Muscle layer of duodenum (tissue), 2 donors: ENCODE results near the gene PGLYRP1.
A peak's percentile ranks its signal among the peaks of the same experiment; 100 is the strongest.

Experiments
- H3K27ac ChIP-seq: one replicate; pipeline ENCODE4 v1.7.0; 2013; ENCODE audit warnings: mild to moderate bottlenecking, low read length
- H3K27me3 ChIP-seq: one replicate; pipeline ENCODE4 v1.7.0; 2013; ENCODE audit warnings: low read depth, mild to moderate bottlenecking, control low read depth, low read length
- H3K36me3 ChIP-seq, 2 donors: one replicate each; pipeline ENCODE4 v1.7.0; 2013; ENCODE audit warnings: low read length in 2 of 2, control low read depth in 1 of 2, mild to moderate bottlenecking in 1 of 2; ENCODE audit not compliant: insufficient read depth in 2 of 2, control insufficient read depth in 1 of 2
- H3K4me1 ChIP-seq, 2 donors: one replicate each; pipeline ENCODE4 v1.7.0; 2013; ENCODE audit warnings: low read length in 2 of 2, mild to moderate bottlenecking in 2 of 2, control low read depth in 1 of 2, moderate library complexity in 1 of 2; ENCODE audit not compliant: insufficient read depth in 2 of 2, control insufficient read depth in 1 of 2
- H3K4me3 ChIP-seq, 2 donors: one replicate each; pipeline ENCODE4 v1.7.0; 2013; ENCODE audit warnings: low read length in 2 of 2, low read depth in 1 of 2, mild to moderate bottlenecking in 1 of 2
- H3K9me3 ChIP-seq, 2 donors: one replicate each; pipeline ENCODE4 v1.7.0; 2013; ENCODE audit warnings: low read length in 2 of 2, control low read depth in 1 of 2, mild to moderate bottlenecking in 1 of 2; ENCODE audit not compliant: control insufficient read depth in 1 of 2
- donor health status: healthy.

PGLYRP1 gene

DNA sequence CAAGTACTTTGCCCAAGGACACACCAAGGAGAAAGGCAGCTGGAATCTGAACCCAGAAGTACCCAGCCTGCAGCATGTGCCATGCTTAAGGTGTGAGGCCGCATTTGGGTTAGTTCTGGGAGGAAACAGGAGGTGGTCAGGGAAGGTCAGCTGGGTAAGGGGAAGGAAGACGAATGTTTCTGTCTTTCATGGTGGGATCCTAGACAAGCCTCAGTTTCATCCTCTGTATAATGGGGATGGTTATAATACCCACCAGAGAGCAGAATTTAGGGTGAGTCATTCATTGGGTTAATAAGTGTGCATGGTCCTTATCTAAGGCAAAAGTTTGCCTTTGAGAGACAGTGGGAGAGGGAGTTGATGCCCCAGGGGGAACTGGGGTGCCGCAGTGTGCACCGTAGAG lies 24.0 kb downstream of the PGLYRP1 start:
- no peaks in the 10 kb centered on the region for H3K27me3 ChIP-seq
- H3K4me3 ChIP-seq: no peak overlapping the region
- H3K27ac ChIP-seq: no peak overlapping the region
- no peaks in the 10 kb centered on the region for H3K9me3 ChIP-seq
- H3K36me3 ChIP-seq: peaks cover 8 to 11% of the 10 kb centered on the region in 2 donors
- peaks cover 0 to 23% of the 10 kb centered on the region in 2 donors for H3K4me1 ChIP-seq

DNA sequence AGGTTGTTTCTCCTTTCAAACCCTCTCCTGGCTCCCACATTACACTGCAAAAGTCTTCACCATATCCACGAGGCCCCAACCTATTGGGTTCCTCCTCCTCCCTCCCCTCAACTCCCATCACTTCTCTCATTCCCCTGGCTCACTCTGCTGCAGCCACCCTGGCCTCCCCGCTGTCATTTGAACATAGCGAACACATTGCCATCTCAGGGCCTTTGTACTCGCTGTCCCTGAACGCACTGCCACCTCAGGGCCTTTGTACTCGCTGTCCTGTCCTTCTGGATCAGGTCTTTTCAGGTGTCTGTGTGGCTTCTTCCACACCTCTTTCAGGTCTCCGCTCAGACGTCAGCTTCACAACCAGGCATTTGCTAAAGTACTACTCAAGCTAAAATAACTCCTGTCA lies 25.9 kb downstream of the PGLYRP1 start:
- Histone ChIP-seq H3K4me3 (no peak overlapping the region), H3K27ac (no peak overlapping the region), H3K27me3 (no peaks in the 10 kb centered on the region), H3K36me3 (peaks cover 4 to 7% of the 10 kb centered on the region in 2 donors), H3K4me1 (peaks cover 0 to 23% of the 10 kb centered on the region in 2 donors), H3K9me3 (no peaks in the 10 kb centered on the region)

DNA sequence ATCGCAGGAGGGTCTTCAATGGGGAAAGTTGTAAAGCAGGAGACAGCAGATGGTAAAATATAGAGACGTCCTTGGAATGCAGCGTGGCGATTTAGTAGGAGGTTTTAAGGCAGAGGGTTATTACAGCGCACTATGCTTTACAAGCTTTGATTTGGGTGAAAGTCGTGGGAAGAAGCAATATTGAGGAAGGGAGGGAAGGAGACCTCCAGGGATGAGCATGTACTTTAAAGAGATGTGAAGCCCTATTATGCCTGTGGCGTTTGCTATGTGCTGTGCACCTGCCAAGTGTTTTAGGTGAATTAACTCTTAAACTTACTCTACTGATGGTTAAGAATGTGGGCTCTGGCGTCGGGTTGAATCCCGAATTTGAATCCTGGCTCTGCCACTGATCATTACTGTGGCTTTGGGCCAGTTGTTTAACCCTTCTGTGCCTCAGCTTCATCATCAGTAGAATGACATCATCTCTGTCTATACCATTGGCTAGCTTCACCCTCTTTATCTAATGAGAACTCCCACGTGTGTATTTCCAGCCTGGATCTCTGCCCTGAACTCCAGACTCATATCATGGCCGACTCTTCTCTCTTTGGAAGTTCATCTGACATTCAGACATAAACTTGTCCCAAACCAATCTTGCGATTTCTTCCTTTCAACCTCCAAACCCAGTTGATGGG lies 27.0 kb downstream of the PGLYRP1 start:
- Histone ChIP-seq H3K4me3 (peak overlapping the region; percentile 70 to 92), H3K27me3 (no peaks in the 10 kb centered on the region), H3K36me3 (peaks cover 4 to 7% of the 10 kb centered on the region in 2 donors), H3K27ac (peak overlapping the region; percentile 76), H3K4me1 (peaks cover 0 to 21% of the 10 kb centered on the region in 2 donors), H3K9me3 (no peaks in the 10 kb centered on the region)

DNA sequence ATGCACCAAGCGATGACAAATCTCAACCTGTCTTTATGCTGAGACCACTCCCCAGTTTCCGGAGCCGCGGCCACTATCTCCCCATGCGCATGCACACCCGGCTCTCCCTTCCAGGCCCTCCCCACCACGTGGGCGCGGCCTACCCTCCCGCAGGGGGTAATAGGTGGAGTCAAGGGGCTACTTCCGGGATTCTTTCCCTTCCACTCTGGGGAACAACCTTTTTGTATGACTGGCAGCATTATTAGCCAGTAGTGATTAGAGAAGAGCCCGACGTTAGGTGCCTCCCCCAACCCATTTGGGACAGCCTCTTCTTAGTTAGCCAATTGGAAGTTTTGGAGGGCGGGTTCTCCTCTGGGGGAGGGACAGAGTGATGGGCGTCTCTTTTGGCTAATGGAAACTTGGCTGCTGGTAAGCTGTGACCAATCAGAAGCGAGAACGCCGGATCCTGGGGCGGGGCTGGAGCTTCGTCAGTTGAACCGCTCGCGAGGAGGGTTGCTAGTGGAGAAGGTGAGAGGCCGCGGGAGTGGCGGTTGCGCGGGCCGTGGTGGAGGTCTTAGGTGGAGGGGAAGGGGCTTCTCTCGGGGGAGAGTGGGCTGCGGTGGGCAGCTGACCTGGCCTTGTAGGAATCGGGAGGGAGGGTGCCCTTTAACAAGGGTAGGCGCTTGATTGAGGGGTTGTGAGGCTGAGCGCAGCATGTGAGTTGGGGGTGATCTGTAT lies 27.7 kb downstream of the PGLYRP1 start, which contains the start of gene CCDC61:
CCDC61 (plus strand) TSS at position 470 of the 717 bp plus-strand sequence. CDS start 7,552 bp downstream, outside the sequence.
- H3K4me1 ChIP-seq: peaks cover 0 to 14% of the 10 kb centered on the region in 2 donors
- H3K27me3 ChIP-seq: no peaks in the 10 kb centered on the region
- H3K27ac ChIP-seq: peak within 1 kb of the TSS; percentile 76
- H3K9me3 ChIP-seq: no peaks in the 10 kb centered on the region
- peak within 1 kb of the TSS; percentile 70 to 92 for H3K4me3 ChIP-seq
- peaks cover 4 to 7% of the 10 kb centered on the region in 2 donors for H3K36me3 ChIP-seq

DNA sequence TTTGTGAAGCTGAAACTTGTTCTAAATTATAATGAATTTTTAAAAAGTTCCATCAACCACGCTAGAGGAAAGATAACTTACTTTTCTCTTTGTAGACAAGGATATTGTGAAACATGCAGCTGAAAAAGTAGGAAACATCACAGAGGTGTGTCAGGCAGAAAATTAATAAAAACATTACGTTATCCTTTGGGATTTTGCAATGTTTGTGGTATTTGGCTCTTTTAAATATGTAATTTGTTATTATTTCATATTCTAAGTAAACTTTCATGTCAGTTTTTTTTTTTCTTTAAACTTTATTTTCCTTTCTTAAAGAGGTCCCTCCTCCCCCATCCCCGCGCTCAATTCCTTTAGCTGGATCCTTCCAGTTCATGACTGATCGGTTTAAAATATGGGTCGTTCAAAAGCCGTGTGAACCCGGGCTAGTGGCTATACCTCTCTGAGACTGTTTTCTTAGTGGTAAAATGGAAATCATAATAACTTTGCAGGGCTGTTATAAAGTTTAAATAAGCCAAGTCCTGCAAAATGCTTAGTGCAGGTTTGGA lies 28.3 kb downstream of the PGLYRP1 start:
- peak overlapping the region; percentile 70 to 74 for H3K4me3 ChIP-seq
- H3K27me3 ChIP-seq: no peaks in the 10 kb centered on the region
- peaks cover 4 to 7% of the 10 kb centered on the region in 2 donors for H3K36me3 ChIP-seq
- peaks cover 0 to 8% of the 10 kb centered on the region in 2 donors for H3K4me1 ChIP-seq
- no peak overlapping the region for H3K27ac ChIP-seq
- H3K9me3 ChIP-seq: no peaks in the 10 kb centered on the region

DNA sequence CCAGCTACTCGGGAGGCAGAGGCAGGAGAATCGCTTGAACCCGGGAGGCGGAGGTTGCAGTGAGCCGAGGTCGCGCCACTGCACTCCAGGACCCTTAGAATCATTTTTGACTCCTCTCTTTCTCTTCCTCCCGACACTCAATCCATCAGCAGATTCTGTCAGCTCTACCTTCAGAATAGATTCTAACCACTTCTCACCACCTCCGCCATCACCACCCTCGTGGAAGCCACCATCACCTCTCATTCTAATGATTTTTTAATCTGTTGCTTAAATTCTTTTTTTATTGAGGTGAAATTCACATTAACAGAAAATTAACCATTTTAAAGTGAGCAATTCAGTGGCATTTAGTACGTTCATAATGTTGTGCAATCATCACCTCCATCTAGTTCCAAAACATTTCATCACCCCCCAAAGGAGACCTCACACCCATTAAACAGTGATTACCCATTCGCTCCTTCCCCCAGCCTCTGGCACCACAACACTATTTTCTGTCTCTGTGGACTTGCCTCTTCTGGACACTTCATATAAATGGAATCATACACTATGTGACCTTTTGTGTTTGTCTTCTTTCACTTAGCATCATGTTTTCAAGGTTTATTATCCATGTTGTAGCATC lies 32.6 kb downstream of the PGLYRP1 start:
- Histone ChIP-seq H3K9me3 (no peaks in the 10 kb centered on the region), H3K4me3 (no peak overlapping the region), H3K27ac (no peak overlapping the region), H3K27me3 (no peaks in the 10 kb centered on the region), H3K4me1 (no peaks in the 10 kb centered on the region), H3K36me3 (no peaks in the 10 kb centered on the region)

DNA sequence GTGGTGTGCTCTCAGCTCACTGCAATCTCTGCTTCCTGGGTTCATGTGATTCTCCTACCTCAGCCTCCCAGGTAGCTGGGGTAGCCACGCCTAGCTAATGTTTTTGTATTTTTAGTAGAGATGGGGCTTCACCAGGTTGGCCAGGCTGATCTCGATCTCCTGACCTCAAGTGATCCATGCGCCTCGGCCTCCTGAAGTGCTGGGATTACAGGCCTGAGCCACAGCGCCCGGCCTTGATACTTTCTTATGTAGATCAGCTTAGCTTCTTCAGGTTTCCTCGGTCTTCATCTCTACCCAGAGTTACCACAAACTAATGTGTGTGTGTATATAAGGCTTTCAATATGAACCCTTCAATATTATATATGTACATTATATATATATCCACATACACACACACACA lies 37.5 kb downstream of the PGLYRP1 start:
- Histone ChIP-seq H3K4me1 (no peaks in the 10 kb centered on the region), H3K9me3 (no peaks in the 10 kb centered on the region), H3K27ac (no peak overlapping the region), H3K27me3 (no peaks in the 10 kb centered on the region), H3K36me3 (no peaks in the 10 kb centered on the region), H3K4me3 (no peak overlapping the region)

DNA sequence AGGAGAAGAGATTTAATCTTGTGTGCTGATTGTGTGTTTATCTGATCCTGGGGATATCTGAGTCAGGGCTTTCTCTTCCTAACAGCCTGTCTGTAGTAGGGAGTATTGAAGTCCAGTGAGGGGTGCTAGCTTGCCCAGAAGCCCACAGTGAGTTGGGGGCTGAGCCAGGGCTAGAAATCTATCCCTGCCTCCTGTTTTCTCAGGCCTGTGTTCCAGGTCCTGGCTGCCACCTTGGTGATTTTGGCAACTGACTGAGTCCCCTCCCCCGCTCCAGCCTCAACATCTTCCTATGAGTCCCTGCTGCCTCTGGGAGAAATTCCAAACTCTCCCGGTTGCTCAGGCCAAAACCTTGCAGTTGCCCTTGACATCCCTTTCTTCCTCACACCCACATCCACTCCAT lies 41.5 kb downstream of the PGLYRP1 start:
- H3K27ac ChIP-seq: no peak overlapping the region
- no peaks in the 10 kb centered on the region for H3K27me3 ChIP-seq
- no peak overlapping the region for H3K4me3 ChIP-seq

DNA sequence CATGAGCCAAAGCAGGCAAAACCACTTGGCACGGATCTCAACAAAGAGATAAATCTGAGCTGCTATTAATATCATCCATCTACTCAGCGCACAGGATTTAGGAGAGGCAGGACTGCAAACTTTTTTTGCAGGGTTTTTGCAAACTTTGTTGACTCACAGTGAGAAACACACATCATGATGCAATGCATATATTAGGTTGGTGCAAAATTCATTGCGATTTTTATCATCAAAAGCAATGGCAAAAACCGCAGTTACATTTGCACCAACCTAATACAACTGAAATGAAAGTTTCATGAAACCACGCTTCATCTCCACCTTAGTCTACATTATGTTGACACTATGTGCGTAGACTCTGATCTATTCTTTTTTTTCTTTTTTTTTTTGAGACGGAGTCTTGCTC lies 44.7 kb downstream of the PGLYRP1 start:
- no peak overlapping the region for H3K27ac ChIP-seq
- H3K27me3 ChIP-seq: peaks cover 13% of the 10 kb centered on the region
- H3K36me3 ChIP-seq: no peaks in the 10 kb centered on the region
- no peaks in the 10 kb centered on the region for H3K9me3 ChIP-seq
- no peak overlapping the region for H3K4me3 ChIP-seq
- H3K4me1 ChIP-seq: no peaks in the 10 kb centered on the region

More for the DNA sequence above, 41.5 kb downstream of the PGLYRP1 start:
- Histone ChIP-seq H3K4me1 (no peaks in the 10 kb centered on the region), H3K36me3 (no peaks in the 10 kb centered on the region), H3K9me3 (no peaks in the 10 kb centered on the region)

DNA sequence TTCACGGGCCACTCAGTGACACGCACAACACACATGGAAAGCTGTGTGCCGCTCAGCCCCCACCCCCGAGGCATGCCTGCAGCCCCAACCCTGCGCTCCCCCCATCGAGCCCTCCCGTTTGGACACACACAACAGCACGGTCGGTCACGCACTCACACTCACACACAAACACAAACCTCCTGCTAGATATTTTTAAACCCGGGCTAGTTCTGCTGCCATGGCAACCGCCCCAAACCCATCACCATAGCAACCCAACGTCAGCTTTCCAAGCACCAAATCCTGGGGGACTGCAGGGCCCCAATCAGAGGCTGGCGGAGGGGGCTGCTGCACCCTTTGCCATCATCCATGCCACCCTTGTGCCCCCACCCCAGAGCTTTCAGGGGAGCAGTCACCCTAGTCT lies 46.7 kb downstream of the PGLYRP1 start:
- peaks cover 26% of the 10 kb centered on the region for H3K27me3 ChIP-seq
- H3K36me3 ChIP-seq: no peaks in the 10 kb centered on the region
- H3K4me3 ChIP-seq: no peak overlapping the region
- no peaks in the 10 kb centered on the region for H3K9me3 ChIP-seq
- no peaks in the 10 kb centered on the region for H3K4me1 ChIP-seq
- no peak overlapping the region for H3K27ac ChIP-seq
